MCF 10A (cell line): ENCODE results near the gene ATG2A. TPM values are rescaled to one million over a fixed set of nuclear protein-coding genes. Genes with fewer than 3 reads are reported as not detected.

ENCODE experiments used
- BruUV-seq: library from RNA; stranded (reverse); fragments of 400-500 nt; replicated peaks from 2 replicates; lab custom pipeline; 2021; lab: Mats Ljungman, UMichigan
- CTCF ChIA-PET: fragments of 300-600 bp; sonication (Branson Sonifier 250); formaldehyde crosslinking; extraction: SDS; loops from one replicate; lab custom pipeline; 2021; ENCODE audit warnings: antibody characterized with exemption, inconsistent platforms; lab: Yijun Ruan, JAX
- POLR2A ChIA-PET: fragments of 300-600, 350-650 bp; sonication (Branson Sonifier 250); formaldehyde crosslinking; extraction: SDS; loops from one replicate; lab custom pipeline; 2020; ENCODE audit warnings: antibody characterized with exemption, inconsistent platforms; lab: Yijun Ruan, JAX
- DNase-seq: peaks from one replicate; pipeline ENCODE4 v3.0.0-alpha.2; 2018; ENCODE audit not compliant: unreplicated experiment
- H3K27ac Mint-ChIP-seq: one replicate; pipeline ENCODE4 v1.8.0; 2022; ENCODE audit warnings: mild to moderate bottlenecking, low read depth, mixed read lengths; ENCODE audit not compliant: unreplicated experiment
- H3K27me3 Mint-ChIP-seq: one replicate; pipeline ENCODE4 v1.8.0; 2022; ENCODE audit warnings: mixed read lengths; ENCODE audit not compliant: insufficient read depth, unreplicated experiment
- H3K36me3 Mint-ChIP-seq: one replicate; pipeline ENCODE4 v1.8.0; 2022; ENCODE audit warnings: mild to moderate bottlenecking, moderate library complexity, mixed read lengths; ENCODE audit not compliant: insufficient read depth, unreplicated experiment
- H3K4me1 Mint-ChIP-seq: one replicate; pipeline ENCODE4 v1.8.0; 2022; ENCODE audit warnings: mixed read lengths; ENCODE audit not compliant: insufficient read depth, unreplicated experiment
- H3K4me3 Mint-ChIP-seq: one replicate; pipeline ENCODE4 v1.8.0; 2022; ENCODE audit warnings: mild to moderate bottlenecking, moderate library complexity, mixed read lengths; ENCODE audit not compliant: unreplicated experiment
- H3K9me3 Mint-ChIP-seq: one replicate; pipeline ENCODE4 v1.8.0; 2022; ENCODE audit warnings: mixed read lengths; ENCODE audit not compliant: unreplicated experiment
- intact Hi-C: fragments of 100-400 bp; cut with micrococcal nuclease; formaldehyde crosslinking; loops from 2 replicates; pipeline ENCODE4 v1.14.1; 2022
- total RNA-seq: library from RNA; stranded (reverse); gene quantifications from 2 replicates; pipeline ENCODE4 v1.2.3, GENCODE V29; 2022
- TF ChIP-seq, protein P1 (sequence below): fragments of 200-600 bp; IDR thresholded peaks from one replicate; pipeline ENCODE4 v1.8.0; 2022; ENCODE audit warnings: antibody characterized with exemption, mild to moderate bottlenecking; ENCODE audit not compliant: unreplicated experiment

Gene ATG2A
- total RNA-seq, 1 experiment from 2014 or later = 28.7 TPM

- DNase-seq = no peak
- CTCF ChIA-PET = no interaction called here
- Mint-ChIP-seq H3K4me3 (no peak overlapping the region), H3K9me3 (no peaks in the 10 kb centered on the region), H3K4me1 (peaks cover 8% of the 10 kb centered on the region), H3K27me3 (no peaks in the 10 kb centered on the region), H3K27ac (no peak overlapping the region), H3K36me3 (no peaks in the 10 kb centered on the region)
- BruUV-seq = no TSS peak
- POLR2A ChIA-PET = no interaction called here
- intact Hi-C loops = no loop called here
- TF ChIP-seq, protein P1, sequence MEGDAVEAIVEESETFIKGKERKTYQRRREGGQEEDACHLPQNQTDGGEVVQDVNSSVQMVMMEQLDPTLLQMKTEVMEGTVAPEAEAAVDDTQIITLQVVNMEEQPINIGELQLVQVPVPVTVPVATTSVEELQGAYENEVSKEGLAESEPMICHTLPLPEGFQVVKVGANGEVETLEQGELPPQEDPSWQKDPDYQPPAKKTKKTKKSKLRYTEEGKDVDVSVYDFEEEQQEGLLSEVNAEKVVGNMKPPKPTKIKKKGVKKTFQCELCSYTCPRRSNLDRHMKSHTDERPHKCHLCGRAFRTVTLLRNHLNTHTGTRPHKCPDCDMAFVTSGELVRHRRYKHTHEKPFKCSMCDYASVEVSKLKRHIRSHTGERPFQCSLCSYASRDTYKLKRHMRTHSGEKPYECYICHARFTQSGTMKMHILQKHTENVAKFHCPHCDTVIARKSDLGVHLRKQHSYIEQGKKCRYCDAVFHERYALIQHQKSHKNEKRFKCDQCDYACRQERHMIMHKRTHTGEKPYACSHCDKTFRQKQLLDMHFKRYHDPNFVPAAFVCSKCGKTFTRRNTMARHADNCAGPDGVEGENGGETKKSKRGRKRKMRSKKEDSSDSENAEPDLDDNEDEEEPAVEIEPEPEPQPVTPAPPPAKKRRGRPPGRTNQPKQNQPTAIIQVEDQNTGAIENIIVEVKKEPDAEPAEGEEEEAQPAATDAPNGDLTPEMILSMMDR = no peak
These were observed 42.5 kb upstream of the ATG2A start for GRCh38 chr11:64959498-64959897.

DNA sequence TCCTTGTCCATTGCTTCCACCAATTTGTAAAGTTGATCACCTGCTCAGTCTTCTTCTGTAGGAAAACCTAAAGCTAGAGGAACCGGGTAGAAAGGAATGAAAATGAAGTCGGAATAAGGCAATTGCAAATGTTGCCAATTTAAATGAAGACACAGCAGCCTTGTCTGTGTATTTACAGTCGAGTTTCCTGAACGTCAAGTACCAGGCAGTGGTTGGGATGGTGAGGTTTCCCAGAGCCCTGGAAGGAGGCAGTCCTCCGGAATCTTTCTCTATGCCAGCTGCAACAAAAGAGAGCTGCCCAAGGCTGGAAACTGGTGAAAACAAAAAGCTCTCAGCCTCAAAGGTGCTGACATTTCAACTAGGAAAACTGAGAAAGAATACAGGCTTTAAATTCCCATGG, 37.2 kb upstream of the ATG2A start:
- H3K27me3 Mint-ChIP-seq = no peaks in the 10 kb centered on the region
- ChIA-PET CTCF (interaction anchor here (0.6 to 0.9 kb wide), 3 partner anchors 35 to 505 kb away, joined by 3 read pairs; no protein-coding TSS in a partner anchor), POLR2A (interaction anchor here (0.7 kb wide), 1 partner anchor 9 kb away, joined by 3 read pairs; no protein-coding TSS in a partner anchor)
- no peaks in the 10 kb centered on the region for H3K9me3 Mint-ChIP-seq
- H3K27ac Mint-ChIP-seq = no peak overlapping the region
- H3K4me1 Mint-ChIP-seq = no peaks in the 10 kb centered on the region
- no peak for DNase-seq
- TF ChIP-seq, protein P1 = no peak
- intact Hi-C loops = no loop called here
- H3K4me3 Mint-ChIP-seq = no peak overlapping the region
- no peaks in the 10 kb centered on the region for H3K36me3 Mint-ChIP-seq
- no TSS peak for BruUV-seq

GRCh38 chr11:64951529-64951928, 34.5 kb upstream of the ATG2A start:
- ChIA-PET CTCF (interaction anchor here (0.6 to 1.4 kb wide), 4 partner anchors 12 to 89 kb away, joined by 3 to 8 read pairs (median 3); no protein-coding TSS in a partner anchor), POLR2A (interaction anchor here (0.6 to 0.7 kb wide), 2 partner anchors 12 to 547 kb away, joined by 3 read pairs; partner anchors contain the start of gene MALAT1)
- Mint-ChIP-seq H3K27me3 (no peaks in the 10 kb centered on the region), H3K4me1 (no peaks in the 10 kb centered on the region), H3K9me3 (no peaks in the 10 kb centered on the region), H3K27ac (no peak overlapping the region), H3K36me3 (no peaks in the 10 kb centered on the region), H3K4me3 (no peak overlapping the region)
- no TSS peak for BruUV-seq
- no peak for DNase-seq
- TF ChIP-seq, protein P1 = no peak
- intact Hi-C loops = no loop called here

- Mint-ChIP-seq H3K36me3 (no peaks in the 10 kb centered on the region), H3K27me3 (no peaks in the 10 kb centered on the region), H3K9me3 (no peaks in the 10 kb centered on the region), H3K4me1 (no peaks in the 10 kb centered on the region), H3K27ac (no peak overlapping the region), H3K4me3 (no peak overlapping the region)
- POLR2A ChIA-PET = no interaction called here
- no peak for DNase-seq
- TF ChIP-seq, protein P1 = no peak
- no TSS peak for BruUV-seq
- CTCF ChIA-PET = interaction anchor here (0.7 kb wide), 1 partner anchor 18 kb away, joined by 3 read pairs; no protein-coding TSS in a partner anchor
- intact Hi-C loops = no loop called here
These were observed 30.3 kb upstream of the ATG2A start for GRCh38 chr11:64947208-64947814.
